ENCODE data around the gene EEFSEC.

GRCh38 chr3:128374746-128375445 lies 221.6 kb downstream of the EEFSEC start:
- TF ChIP-seq, protein P1, sequence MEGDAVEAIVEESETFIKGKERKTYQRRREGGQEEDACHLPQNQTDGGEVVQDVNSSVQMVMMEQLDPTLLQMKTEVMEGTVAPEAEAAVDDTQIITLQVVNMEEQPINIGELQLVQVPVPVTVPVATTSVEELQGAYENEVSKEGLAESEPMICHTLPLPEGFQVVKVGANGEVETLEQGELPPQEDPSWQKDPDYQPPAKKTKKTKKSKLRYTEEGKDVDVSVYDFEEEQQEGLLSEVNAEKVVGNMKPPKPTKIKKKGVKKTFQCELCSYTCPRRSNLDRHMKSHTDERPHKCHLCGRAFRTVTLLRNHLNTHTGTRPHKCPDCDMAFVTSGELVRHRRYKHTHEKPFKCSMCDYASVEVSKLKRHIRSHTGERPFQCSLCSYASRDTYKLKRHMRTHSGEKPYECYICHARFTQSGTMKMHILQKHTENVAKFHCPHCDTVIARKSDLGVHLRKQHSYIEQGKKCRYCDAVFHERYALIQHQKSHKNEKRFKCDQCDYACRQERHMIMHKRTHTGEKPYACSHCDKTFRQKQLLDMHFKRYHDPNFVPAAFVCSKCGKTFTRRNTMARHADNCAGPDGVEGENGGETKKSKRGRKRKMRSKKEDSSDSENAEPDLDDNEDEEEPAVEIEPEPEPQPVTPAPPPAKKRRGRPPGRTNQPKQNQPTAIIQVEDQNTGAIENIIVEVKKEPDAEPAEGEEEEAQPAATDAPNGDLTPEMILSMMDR (IDR thresholded peaks at IDR 0.05): no peak
- TF ChIP-seq POLR2A (IDR thresholded peaks at IDR 0.05): no peak
- no peak for TF ChIP-seq POLR2AphosphoS5 (IDR thresholded peaks at IDR 0.05)
